Measurements from ENCODE around the gene CHIC2.

GRCh38 chr4:54110019-54110416 is 45.6 kb upstream of the CHIC2 start:
- TF ChIP-seq GATA2 (IDR thresholded peaks at IDR 0.05; ENCODE audit: low read depth, low read length): no peak
- no peak for TF ChIP-seq GATA3 (IDR thresholded peaks at IDR 0.05; ENCODE audit: low read depth, low read length)

All from SH-SY5Y (cell line).